Inflammatory macrophage treated with lipopolysaccharide for 4 hours (primary cell): ENCODE results near the gene CHST9.

Experiments
- DNase-seq: peaks from one replicate; pipeline ENCODE4 v3.0.0-alpha.2; 2020

CHST9 gene

DNA sequence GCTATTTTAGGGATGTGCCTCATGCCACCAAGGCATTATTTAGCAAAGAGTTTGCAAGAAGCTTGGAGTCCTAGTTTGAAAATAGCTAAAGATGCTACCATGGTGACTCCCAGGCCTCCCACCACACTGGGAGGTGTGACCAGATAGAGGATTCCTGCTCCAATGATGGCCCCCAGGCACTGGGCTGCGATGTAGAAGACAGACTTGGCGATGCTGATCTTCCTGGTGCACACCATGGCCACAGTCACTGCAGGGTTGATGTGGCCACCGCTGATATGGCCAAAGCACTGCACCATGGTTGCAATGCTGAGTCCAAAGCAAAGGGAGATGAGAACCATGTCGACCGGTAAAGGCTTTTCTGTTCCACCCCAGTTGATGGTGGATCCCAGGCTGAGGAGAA, 323.0 kb downstream of the CHST9 start:
- no peak for DNase-seq
